OCI-LY1 (cell line): Measurements from ENCODE around the gene DGCR6L.
"Not testable (repeated sequence)": the region's sequence is repeated elsewhere in the genome, so short reads cannot be mapped to it uniquely, and the experiment has no call there.

Experiments used
- EZH2 ChIP-seq: fragments of 200-600 bp; sonication (generic), shearing (Covaris generic); IDR thresholded peaks from 2 replicates; pipeline ENCODE4 v1.8.0; 2017; ENCODE audit warnings: borderline replicate concordance, mixed run types, mild to moderate bottlenecking, antibody characterized with exemption, low read length, moderate library complexity, mixed read lengths
- TF ChIP-seq, protein P1 (sequence below): fragments of 200-600 bp; sonication (generic), shearing (Covaris generic); IDR thresholded peaks from 2 replicates; pipeline ENCODE4 v1.5.1; 2017; ENCODE audit warnings: mild to moderate bottlenecking, antibody characterized with exemption, low read length, moderate library complexity, mixed read lengths

- TF ChIP-seq, protein P1, sequence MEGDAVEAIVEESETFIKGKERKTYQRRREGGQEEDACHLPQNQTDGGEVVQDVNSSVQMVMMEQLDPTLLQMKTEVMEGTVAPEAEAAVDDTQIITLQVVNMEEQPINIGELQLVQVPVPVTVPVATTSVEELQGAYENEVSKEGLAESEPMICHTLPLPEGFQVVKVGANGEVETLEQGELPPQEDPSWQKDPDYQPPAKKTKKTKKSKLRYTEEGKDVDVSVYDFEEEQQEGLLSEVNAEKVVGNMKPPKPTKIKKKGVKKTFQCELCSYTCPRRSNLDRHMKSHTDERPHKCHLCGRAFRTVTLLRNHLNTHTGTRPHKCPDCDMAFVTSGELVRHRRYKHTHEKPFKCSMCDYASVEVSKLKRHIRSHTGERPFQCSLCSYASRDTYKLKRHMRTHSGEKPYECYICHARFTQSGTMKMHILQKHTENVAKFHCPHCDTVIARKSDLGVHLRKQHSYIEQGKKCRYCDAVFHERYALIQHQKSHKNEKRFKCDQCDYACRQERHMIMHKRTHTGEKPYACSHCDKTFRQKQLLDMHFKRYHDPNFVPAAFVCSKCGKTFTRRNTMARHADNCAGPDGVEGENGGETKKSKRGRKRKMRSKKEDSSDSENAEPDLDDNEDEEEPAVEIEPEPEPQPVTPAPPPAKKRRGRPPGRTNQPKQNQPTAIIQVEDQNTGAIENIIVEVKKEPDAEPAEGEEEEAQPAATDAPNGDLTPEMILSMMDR: not testable (repeated sequence)
- not testable (repeated sequence) for TF ChIP-seq EZH2
Observed at GRCh38 chr22:20357967-20358366, 38.1 kb upstream of the DGCR6L start.
